ENCODE results near the gene STRN3.
"Not testable (repeated sequence)": the region's sequence is repeated elsewhere in the genome, so short reads cannot be mapped to it uniquely, and the experiment has no call there.

Gene STRN3

DNA sequence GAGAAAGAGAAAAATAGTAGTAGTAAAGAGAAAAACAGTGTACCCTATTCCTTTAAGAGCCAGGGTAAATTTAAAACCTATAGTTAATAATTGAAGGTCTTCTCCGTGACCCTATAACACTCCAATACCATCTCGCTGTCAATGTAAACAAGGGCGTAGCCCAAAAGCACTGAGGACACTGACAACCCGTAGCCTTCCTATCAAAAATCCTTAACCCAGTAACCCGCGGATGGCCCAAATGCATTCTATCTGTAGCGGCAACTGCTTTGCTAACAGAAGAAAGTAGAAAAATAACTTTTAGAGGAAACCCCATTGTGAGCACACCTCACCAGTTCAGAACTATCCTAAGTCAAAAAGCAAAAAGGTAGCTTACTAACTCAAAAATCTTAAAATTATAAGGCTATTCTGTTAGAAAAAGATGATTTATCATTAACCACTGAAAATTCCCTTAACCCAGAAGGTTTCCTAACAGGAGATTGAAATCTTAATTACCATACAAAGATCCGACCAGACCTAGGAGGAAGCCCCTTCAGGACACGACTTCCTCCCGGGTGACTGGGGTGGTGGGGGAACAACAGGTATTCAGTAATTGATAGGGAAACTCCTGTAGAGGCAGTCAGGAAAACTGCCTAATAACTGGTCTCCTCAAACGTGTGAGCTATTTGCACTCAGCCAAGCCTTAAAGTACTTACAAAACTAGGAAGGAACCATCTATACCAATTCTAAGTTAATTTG, 58.6 kb downstream of the STRN3 start:
- not testable (repeated sequence) for DNase-seq

DNA sequence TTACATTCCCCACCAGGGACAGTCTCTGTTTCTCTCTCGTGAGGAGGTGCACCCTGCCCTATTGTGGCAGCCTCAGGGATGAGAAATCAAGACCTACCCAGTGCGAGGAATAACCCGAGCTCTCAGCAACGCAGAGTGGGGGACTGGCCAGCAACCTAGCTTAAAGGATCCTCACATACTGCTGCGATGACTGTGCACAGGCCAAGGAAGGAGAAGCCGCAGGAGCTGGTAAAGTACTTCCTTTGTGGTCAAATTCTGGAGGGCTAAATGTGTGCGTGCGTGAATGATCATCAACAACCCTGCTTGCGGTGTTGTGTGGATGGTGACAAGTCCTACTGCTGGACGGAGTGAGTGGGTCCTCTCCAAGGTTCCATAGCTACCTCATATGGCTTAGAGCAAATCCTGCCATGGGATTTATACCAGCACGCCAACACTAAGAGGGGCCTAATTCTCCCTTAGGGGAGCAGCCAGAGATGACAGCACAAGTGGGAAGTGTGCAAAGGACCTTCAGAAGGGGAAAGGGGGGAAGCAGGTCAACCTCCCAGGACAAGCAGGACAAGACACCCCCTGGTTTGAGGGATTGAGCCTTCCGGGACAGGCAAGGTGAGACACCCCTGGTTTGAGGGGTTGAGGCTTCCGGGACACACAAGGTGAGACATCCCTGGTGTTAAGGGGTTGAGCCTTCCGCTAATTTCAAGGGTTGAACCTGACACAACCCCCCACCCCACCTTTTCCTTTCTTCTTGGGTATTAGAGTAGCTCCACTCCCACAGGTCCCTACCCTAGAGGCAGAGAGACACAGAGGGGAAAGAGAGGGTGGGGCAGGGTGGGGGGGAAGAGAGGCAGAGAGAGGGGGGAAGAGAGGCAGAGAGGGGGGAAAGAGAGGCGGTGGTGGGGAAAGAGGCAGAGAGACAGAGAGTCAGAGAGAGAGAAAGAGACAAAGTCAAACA, 59.5 kb downstream of the STRN3 start:
- DNase-seq: no peak

DNA sequence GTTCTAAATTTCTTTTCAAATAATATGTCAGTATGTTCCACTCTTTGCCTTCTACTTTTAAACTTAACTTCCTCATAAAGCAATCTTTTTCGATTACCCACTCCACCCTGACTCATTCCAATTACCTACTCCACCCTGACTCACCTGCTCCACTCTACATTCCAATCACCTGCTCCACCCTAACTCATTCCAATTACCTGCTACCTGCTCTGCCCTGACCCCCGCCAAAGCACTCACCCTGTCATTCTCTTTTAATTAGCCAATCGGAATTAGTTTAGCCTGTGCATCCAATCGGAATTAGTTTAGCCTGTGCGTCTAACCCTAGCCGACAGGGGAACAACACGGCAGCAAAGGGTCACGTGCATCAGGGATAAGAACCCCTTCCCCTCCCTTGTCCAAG, 60.3 kb downstream of the STRN3 start:
- DNase-seq: not testable (repeated sequence)

DNA sequence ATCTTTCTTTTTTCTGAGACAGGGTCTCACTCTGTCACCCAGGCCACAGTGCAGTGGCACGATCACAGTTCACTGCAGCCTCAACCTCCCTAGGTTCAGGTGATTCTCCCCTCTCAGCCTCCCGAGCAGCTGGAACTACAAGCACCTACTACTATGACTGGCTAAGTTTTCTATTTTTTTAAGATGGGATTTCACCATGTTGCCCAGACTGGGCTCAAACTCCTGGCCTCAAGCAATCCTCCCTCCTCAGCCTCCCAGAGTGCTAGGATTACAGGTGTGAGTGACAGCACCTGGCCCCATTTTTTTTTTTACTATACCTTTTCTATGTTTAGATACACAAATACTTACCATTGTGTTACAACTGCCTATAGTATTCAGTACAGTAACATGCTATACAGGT, 63.6 kb downstream of the STRN3 start:
- DNase-seq: not testable (repeated sequence)

DNA sequence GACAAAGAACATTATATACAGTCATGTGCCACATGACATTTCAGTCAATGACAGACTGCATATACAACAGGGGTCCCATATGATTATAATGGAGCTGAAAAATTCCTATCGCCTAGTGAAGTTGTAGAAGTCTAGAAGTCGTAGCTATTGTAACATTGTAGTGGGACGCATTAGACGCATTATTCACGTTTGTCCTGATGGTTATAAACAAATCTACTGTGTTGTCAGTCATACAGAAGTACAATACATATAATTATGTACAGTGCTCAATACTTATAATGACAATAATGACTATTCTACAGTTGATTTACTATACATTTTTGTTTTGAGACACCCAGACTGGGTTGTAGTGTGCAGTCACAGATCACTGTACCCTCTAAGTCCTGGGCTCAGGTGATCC, 64.8 kb downstream of the STRN3 start:
- DNase-seq: no peak

DNA sequence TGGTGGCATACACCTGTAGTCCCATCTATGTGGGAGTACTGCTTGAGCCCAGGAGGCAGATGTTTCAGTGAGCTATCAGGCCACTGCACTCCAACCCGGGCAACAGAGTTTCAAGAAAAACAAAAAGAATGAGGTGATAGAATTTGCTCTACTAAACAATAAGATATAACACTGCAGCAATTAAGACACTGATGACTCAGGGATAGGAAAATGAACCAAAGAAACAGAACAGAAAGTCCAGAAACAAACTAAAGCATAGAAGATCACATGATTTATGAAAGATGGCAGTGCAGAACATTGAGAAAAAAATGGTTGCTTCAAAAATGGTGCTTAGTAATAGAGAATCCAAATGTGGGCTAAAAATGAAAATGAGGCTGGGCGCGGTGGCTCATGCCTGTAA, 66.0 kb downstream of the STRN3 start:
- no peak for DNase-seq

DNA sequence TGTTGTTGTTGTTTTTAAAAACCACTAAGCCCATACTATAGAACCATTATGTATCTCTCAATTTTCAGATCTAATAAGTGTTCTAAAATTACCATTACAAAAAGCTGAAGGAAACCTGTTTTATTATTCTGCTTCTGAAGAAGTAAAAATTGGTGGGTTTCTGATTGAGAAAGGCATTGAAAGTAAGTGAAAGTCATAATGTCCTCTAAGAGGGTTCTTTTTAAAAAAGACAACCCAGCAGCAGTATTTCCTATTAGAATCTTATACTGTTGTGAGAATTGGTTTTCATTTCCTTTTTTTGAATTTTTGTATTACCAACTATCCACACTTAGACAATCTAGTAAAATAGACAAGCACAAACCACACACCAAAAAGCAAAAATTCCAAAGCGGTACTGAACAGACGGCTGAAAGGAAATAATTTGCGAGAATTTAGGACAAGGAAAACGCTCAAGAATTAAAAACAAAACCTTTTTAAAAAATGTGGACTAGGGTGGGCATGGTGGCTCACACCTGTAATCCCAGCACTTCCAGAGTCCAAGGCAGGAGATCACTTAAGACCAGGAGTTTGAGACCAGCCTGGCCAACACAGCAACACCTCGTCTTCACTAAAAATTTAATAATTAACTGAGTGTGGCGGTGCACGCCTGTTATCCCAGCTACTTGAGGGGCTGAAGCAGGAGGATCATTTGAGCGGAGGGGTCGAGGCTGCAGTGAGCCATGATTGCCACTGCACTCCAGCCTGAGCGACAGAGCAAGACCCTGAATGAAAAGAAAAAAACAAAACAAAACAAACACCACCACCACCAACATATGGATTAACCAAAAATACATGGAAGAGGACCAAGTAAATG, 67.4 kb downstream of the STRN3 start:
- no peak for DNase-seq

DNA sequence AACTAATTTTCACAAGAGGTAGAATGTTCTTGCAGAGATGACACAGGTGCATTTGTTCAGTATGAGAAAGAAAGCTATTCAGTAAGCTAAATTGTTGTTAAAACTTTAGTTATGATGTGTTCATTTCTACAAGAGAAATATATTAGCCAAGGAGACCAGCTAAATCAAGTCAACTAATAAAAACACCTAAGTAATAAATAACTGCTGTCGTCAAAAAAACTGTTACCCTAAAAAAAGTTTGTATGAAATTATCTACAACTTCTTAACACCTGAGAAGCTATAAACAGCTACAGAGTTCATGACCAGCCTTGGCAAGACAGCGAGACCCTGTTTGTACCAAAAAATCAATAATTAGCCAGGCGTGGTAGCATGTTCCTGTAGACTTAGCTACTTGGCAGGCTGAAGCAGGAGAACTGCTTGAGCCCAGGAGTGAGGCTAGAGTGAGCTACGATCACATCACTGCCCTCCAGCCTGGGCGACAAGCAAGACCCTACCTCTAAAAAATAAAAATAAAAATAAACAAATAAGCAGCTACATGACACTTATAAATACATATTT, 68.3 kb downstream of the STRN3 start:
- DNase-seq: no peak

DNA sequence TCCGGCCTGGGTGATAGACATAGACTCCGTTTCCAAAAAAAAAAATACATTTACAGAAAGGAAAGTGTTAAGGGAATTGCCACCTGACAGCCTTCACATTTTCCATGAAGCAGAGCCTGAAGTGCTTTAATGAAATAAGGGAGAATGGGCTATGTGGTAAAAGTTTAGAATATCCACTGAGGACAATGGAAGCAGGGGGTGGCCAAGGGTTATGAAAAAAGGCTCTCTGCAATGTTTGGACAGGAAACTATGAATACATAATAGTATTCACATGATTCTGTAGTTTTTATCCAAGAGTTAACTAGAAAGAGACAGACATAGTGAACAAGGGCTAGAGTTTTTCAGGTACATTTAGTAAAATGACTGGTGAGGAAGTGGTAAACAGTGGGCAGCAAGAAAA, 76.5 kb downstream of the STRN3 start:
- DNase-seq: no peak

DNA sequence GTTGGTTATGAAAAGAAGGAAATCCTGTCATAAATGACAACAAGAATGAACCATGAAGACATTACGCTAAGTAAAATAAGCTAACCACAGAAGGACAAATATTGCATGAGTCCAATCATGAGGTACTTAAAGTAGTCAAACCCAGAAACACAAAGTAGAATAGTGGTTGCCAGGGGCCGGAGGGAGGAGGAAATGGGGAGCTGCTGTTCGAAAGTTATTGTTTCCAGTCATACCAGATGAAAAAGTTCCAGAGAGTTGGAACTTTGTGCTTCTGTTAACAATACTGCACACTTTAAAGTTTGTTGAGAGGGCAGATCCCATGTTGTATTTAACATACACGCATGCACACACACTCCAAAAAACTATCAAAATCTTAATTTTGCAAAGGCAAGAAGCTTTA, 82.5 kb downstream of the STRN3 start:
- DNase-seq: no peak

DNA sequence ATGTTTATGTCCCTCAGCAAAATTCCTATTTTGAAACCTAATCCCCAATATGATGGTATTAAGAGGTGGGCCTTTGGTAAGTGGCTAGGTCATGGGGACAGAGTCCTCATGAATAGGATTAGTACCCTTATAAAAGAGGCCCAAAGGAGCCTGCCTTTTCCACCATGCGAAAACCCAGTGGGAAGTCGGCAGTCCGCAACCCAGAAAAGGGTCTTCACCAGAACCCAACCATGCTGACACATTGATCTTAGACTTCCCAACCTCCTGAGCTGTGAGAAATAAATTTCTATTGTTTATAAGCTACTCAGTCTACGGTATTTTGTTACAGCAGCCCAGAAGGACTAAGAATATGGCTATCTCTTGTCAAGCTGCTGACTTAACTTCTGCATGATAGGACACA, 85.3 kb downstream of the STRN3 start:
- no peak for DNase-seq

DNA sequence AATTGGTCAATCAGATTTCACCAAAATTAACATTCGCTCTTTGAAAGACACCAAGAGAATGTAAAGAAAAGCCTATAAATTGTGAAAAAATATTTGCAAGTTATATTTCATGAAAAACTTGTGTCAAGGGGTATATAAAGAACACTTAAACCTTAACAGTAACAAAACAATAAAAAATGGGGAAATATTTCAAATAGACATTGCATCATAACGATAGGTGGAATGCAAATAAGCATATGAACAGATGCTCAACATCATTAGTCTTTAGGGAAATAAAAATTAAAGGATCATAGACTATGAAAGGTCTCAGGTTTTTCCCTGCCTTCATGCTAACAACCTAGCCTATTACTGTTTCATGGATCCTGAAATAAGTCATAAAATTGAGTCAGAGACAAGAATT, 87.6 kb downstream of the STRN3 start:
- DNase-seq: no peak

DNA sequence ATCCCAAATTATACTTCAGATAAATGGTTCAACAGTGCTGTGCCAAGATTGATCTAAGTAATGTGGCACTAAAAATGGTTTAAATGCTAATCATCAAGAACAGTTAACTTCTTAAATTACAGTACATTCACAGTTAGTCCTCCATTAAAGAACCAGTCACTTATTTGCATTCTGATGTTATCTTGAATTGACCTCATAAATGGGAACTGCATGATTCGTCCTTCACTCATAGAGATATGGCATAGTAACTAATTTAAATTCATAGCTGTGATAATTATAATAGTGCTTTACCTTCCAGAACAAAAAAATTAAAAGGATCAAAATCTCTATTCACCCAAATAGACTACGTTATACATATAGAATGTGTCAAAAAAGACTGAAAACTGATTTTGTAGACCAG, 90.7 kb downstream of the STRN3 start:
- DNase-seq: no peak

DNA sequence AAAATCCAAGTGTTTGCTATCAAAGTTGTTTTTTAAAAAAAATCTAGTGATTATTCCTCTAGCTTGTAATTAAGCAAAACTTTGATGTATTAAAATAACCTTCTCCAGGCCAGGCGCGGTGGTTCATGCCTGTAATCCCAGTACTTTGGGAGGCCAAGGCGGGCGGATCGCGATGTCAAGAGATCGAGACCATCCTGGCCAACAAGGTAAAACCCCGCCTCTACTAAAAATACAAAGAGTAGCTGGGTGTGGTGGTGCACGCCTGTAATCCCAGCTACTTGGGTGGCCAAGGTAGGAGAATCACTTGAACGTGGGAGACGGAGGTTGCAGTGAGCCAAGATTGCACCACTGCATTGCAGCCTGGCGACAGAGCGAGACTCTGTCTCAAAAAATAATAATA, 92.2 kb downstream of the STRN3 start:
- DNase-seq: not testable (repeated sequence)

DNA sequence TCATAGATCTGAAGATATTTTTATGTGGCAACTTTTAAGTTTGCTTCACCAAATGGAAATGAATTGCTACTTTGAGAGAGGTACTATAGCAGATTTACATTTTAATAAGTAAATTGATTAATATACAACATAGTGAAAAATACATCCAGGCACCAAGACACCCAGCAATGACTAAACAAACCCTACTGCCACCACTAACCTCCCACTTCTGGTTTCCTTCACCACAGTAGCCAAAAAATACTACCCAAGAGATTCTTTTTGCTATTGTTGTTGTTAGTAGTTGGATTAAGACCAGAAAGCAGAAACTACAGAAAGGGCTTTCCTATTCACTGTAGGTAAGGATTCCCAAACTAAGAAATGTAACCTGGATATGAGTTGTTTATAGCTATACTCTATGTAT, 97.7 kb downstream of the STRN3 start:
- DNase-seq: no peak

DNA sequence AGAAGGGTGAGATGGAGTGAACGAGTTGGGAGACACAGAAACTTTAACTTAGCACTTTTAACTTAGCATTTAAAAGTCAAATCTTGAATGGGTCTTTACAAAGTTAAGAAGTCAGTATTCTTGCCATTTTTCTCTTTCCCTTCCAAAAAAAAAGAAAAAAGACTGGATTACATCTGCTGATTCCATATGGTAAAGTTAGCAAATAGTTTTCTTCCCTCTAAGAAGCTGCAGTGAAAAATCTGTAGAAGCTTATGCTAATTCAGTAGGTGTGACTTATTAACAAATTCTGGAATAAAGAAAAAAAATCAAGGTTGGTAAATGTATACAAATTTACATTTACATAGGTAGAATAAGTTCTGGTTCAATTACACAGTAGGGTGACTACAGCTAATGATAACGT, 100.9 kb downstream of the STRN3 start:
- DNase-seq: no peak

DNA sequence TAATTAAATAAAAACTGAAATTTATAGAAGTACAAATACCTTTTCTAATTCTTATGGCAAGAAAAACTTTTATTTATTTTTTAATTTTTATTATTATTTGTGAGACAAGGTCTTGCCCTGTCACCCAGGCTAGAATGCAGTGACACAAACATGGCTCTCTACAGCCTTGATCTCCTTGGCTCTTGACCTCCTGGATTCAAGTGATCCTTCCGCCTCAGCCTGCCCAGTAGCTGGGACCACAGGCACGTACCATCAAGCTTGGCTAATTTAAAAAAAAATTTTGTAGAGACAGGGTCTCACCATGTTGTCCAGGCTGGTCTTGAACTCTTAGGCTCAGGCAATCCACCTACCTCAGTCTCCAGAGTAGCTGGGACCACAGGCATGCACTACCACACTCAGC, 104.4 kb downstream of the STRN3 start:
- DNase-seq: no peak

DNA sequence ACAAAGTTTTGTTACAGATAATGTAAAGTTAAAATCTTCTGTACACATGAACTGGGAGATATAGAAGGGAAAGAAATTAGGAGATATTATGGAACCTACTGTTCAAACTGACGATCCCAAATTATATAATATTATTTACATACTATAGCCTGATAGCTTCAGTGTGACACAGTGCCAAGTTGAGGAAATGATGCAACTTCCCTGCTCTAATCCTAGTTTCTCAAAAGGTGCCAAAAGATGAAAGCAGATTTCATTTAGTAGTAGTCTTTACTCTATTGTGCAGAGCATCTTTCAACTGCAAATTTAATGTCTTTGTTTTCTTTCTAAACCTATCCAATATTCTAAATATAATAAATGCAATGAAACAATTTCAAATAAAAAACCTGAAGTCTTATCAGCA, 104.9 kb downstream of the STRN3 start:
- DNase-seq: no peak

DNA sequence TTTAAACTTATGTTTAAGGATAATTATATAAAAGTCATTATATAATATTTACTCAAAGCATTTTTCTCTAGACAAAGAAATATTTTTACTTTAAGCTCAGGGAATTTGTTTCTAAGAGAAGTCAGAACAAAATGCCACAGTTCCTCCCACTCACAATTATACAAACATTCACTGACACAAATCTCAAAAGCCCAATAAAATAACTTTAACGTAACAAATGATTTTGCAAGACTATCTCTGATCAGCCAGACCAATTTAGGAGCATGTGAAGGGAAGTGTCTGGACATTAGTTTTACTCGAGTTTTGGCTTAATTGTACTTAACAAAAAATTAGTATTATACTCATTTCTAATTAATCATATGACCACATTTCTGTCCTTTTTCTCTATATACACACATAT, 110.6 kb downstream of the STRN3 start:
- no peak for DNase-seq

DNA sequence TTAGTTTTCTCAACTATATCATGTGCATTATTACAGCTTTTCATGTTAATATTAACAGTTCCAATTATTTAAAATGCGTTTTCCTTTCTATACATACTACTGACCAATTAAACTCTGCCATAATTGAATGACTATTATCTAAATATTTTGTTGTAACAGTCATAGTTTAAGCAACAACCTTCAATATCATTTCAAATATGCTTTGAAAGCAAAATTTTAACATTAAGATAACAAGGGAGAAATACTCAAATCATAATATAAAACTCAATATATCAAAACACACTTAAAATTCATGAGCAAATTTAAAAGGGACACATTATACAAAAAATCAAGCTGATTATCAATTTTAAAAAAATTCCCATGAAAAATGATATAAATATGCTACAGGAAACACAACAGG, 111.4 kb downstream of the STRN3 start:
- DNase-seq: no peak

DNA sequence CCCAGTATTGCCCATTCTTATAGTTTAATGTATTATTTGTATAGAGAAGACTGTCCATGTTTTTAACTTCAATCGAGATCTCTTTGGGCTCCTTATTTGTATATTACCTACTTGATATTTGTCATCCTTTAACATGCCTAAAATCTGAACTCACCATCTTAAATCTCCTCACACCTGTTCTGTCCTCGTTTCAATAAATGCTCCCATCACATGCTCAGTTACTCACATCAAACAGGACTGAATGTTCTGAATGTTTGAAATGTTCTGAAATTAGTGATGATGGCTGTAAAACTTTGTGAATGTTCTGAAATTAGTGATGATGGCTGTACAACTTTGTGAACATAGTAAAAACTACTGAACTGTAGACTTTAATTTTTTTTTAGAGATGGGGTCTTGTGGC, 117.4 kb downstream of the STRN3 start:
- no peak for DNase-seq

DNA sequence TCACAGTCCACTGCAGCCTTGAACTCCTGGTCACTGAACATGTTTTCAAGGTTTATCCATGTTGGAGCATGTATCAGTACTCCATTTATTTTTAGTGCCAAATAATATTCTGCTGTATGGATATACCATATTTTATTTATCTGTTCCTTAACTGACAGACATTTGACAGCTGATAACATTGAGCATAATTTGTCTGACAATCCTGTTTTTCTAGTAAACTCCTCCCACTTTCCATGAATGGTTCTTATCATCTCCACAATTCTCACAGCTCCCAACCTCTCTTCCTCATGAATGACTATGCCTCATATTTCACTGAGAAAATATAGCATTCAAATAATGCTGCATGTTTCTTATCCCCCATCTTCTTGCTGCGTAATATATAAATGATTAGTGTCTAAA, 118.5 kb downstream of the STRN3 start:
- no peak for DNase-seq
